Liver (tissue), 3 donors: ENCODE results near the gene SLC66A2.

Experiments used
- CTCF ChIP-seq: fragments of 150-350 bp; IDR thresholded peaks from 2 replicates; pipeline ENCODE4 v1.5.1; 2017; ENCODE audit warnings: improper control_type of control experiment, low read depth, low read length; ENCODE audit not compliant: missing input control
- EGR1 ChIP-seq, 2 donors: IDR thresholded peaks; 2 replicates each; pipeline ENCODE4 v1.6.1; 2016 to 2018; ENCODE audit warnings: antibody characterized with exemption in 2 of 2, low read depth in 2 of 2
- GABPA ChIP-seq, 2 donors: IDR thresholded peaks in 1 of 2; conservative IDR thresholded peaks in 1 of 2; 2 replicates each; pipeline ENCODE4 v1.6.1; 2016; ENCODE audit warnings: antibody characterized with exemption in 2 of 2, mild to moderate bottlenecking in 1 of 2, moderate library complexity in 1 of 2
- JUND ChIP-seq, 2 donors: IDR thresholded peaks; 2 replicates each; pipeline ENCODE4 v1.6.1; 2016; ENCODE audit warnings: antibody characterized with exemption in 2 of 2
- RXRA ChIP-seq, 2 donors: IDR thresholded peaks; 2 replicates each; pipeline ENCODE4 v1.6.1; 2017 to 2018; ENCODE audit warnings: antibody characterized with exemption in 2 of 2, mild to moderate bottlenecking in 1 of 2
- YY1 ChIP-seq: IDR thresholded peaks from 2 replicates; pipeline ENCODE4 v1.6.1; 2016; ENCODE audit warnings: antibody characterized with exemption, mild to moderate bottlenecking
- donor health status: healthy.
- donor health status: healthy.

GRCh38 chr18:79962835-79963657 lies 11.6 kb upstream of the SLC66A2 start:
- TF ChIP-seq GABPA (IDR thresholded peaks at IDR 0.05 in 1 of 2, conservative IDR thresholded peaks at IDR 0.05 in 1 of 2): no peak
- no peak for TF ChIP-seq CTCF
- TF ChIP-seq YY1: no peak
- no peak for TF ChIP-seq EGR1 (IDR thresholded peaks at IDR 0.05; ENCODE audit: low read depth in 2 of 2)
- TF ChIP-seq RXRA (IDR thresholded peaks at IDR 0.05): no peak
- TF ChIP-seq JUND (IDR thresholded peaks at IDR 0.05): no peak
